H1 (cell line): ENCODE results near the gene CYTH1. TPM values are rescaled to one million over a fixed set of nuclear protein-coding genes. Genes with fewer than 3 reads are reported as not detected.

Source experiments
- CTCF ChIA-PET: fragments of 300-600 bp; sonication (Branson Sonifier 250); formaldehyde crosslinking; loops from one replicate; lab custom pipeline; 2021; ENCODE audit not compliant: partially characterized antibody; lab: Charles Lee
- POLR2A ChIA-PET: fragments of 300-600 bp; sonication (Branson Sonifier 250); formaldehyde crosslinking; loops from one replicate; lab custom pipeline; 2021; ENCODE audit warnings: inconsistent platforms; ENCODE audit not compliant: partially characterized antibody; lab: Charles Lee
- DNase-seq, 2 experiments: peaks; one replicate each; pipeline versions ENCODE4 v3.0.0 to v3.0.0-alpha.2; 2010 to 2022; ENCODE audit warnings: low spot score in 2 of 2, low read depth in 1 of 2, mixed read lengths in 1 of 2
- FAIRE-seq: peaks from 2 replicates; lab custom pipeline; 2011; peaks lifted over from hg19 to GRCh38; lab: Jason Lieb, UNC
- H2AFZ ChIP-seq: 2 replicates; pipeline ENCODE4 v1.8.1; 2012; ENCODE audit warnings: low read length, inconsistent platforms
- H2AK5ac ChIP-seq: 2 replicates; pipeline ENCODE4 v1.6.1; 2013; ENCODE audit warnings: low read depth, low read length
- H2BK120ac ChIP-seq: replicated peaks from 2 replicates; pipeline ENCODE3; 2013; ENCODE audit warnings: low read depth, low read length, inconsistent platforms
- H2BK12ac ChIP-seq: 2 replicates; pipeline ENCODE4 v1.6.1; 2013; ENCODE audit warnings: low read depth, low read length
- H2BK15ac ChIP-seq: 2 replicates; pipeline ENCODE4 v1.6.1; 2013; ENCODE audit warnings: low read length
- H2BK20ac ChIP-seq: 2 replicates; pipeline ENCODE4 v1.6.1; 2013; ENCODE audit warnings: low read length
- H2BK5ac ChIP-seq: 2 replicates; pipeline ENCODE4 v1.6.1; 2013; ENCODE audit warnings: low read depth, low read length
- H3K14ac ChIP-seq: 2 replicates; pipeline ENCODE4 v1.6.1; 2013; ENCODE audit warnings: inconsistent platforms; ENCODE audit not compliant: insufficient read length
- H3K18ac ChIP-seq: 2 replicates; pipeline ENCODE4 v1.6.1; 2013; ENCODE audit warnings: low read length; ENCODE audit errors: extremely low read depth
- H3K23ac ChIP-seq: 2 replicates; pipeline ENCODE4 v1.6.1; 2013; ENCODE audit warnings: inconsistent platforms; ENCODE audit not compliant: insufficient read length
- H3K23me2 ChIP-seq: 2 replicates; pipeline ENCODE4 v1.6.1; 2013; ENCODE audit warnings: low read depth, low read length
- H3K27ac ChIP-seq: 2 replicates; pipeline ENCODE4 v1.6.1; 2011; ENCODE audit warnings: low read depth, low read length, inconsistent platforms
- H3K27me3 ChIP-seq, 4 experiments: replicated peaks in 1 of 4; 1 replicate in 1 of 4; 2 replicates in 3 of 4; pipeline versions ENCODE4 v1.6.1 to v1.8.1; 2011 to 2013; ENCODE audit warnings: low read length in 3 of 4, mild to moderate bottlenecking in 3 of 4, inconsistent platforms in 2 of 4, mixed read lengths in 2 of 4, moderate library complexity in 1 of 4; ENCODE audit not compliant: control insufficient read depth in 3 of 4, insufficient read depth in 3 of 4; ENCODE audit errors: extremely low read depth in 1 of 4
- H3K36me3 ChIP-seq, 4 experiments: 2 replicates each; pipeline versions ENCODE4 v1.6.1 to v1.8.1; 2011 to 2013; ENCODE audit warnings: mild to moderate bottlenecking in 4 of 4, low read length in 3 of 4, moderate library complexity in 2 of 4, control low read depth in 1 of 4, inconsistent platforms in 1 of 4; ENCODE audit not compliant: insufficient read depth in 4 of 4, control insufficient read depth in 2 of 4
- H3K4ac ChIP-seq: replicated peaks from 2 replicates; pipeline ENCODE3; 2013; ENCODE audit warnings: low read length, low read depth, mixed read lengths, inconsistent platforms; ENCODE audit not compliant: insufficient read length
- H3K4me1 ChIP-seq, 4 experiments: replicated peaks in 1 of 4; 1 replicate in 1 of 4; 2 replicates in 3 of 4; pipeline versions ENCODE4 v1.6.1 to v1.8.1; 2011 to 2013; ENCODE audit warnings: low read length in 3 of 4, inconsistent platforms in 2 of 4, mixed read lengths in 1 of 4; ENCODE audit not compliant: insufficient read depth in 4 of 4, control insufficient read depth in 3 of 4
- H3K4me2 ChIP-seq, 2 experiments: 2 replicates each; pipeline versions ENCODE4 v1.6.1 to v1.8.1; 2011 to 2013; ENCODE audit warnings: low read depth in 2 of 2, low read length in 2 of 2, control low read depth in 1 of 2, inconsistent platforms in 1 of 2, mild to moderate bottlenecking in 1 of 2; ENCODE audit not compliant: insufficient read depth in 1 of 2
- H3K4me3 ChIP-seq, 4 experiments: fragments of 200-600, 300-600 bp in 1 of 4; sonication (generic), shearing (Covaris generic), sonication (Bioruptor Twin) in 1 of 4; 2 replicates each; pipeline versions ENCODE4 v1.5.1 to v1.8.1; 2011 to 2016; ENCODE audit warnings: low read length in 4 of 4, low read depth in 3 of 4, control low read depth in 2 of 4, inconsistent platforms in 2 of 4, mild to moderate bottlenecking in 2 of 4, mixed read lengths in 1 of 4, moderate library complexity in 1 of 4; ENCODE audit not compliant: insufficient read depth in 2 of 4; ENCODE audit errors: extremely low read depth in 1 of 4
- H3K56ac ChIP-seq: replicated peaks from 2 replicates; pipeline ENCODE3; 2013; ENCODE audit warnings: low read depth, mild to moderate bottlenecking, mixed read lengths, low read length, inconsistent platforms; ENCODE audit not compliant: insufficient read length
- H3K79me1 ChIP-seq: 2 replicates; pipeline ENCODE4 v1.6.1; 2013; ENCODE audit warnings: low read depth, low read length, control low read depth
- H3K79me2 ChIP-seq, 2 experiments: 2 replicates each; pipeline versions ENCODE4 v1.6.1 to v1.8.1; 2012 to 2013; ENCODE audit warnings: low read length in 2 of 2, mild to moderate bottlenecking in 2 of 2, inconsistent platforms in 1 of 2; ENCODE audit not compliant: insufficient read depth in 2 of 2, control insufficient read depth in 1 of 2
- H3K9ac ChIP-seq, 4 experiments: replicated peaks in 1 of 4; 1 replicate in 1 of 4; 2 replicates in 3 of 4; pipeline versions ENCODE4 v1.6.1 to v1.8.1; 2011 to 2013; ENCODE audit warnings: low read depth in 3 of 4, low read length in 3 of 4, control low read depth in 2 of 4, mild to moderate bottlenecking in 2 of 4, moderate library complexity in 2 of 4, inconsistent platforms in 1 of 4; ENCODE audit errors: extremely low read depth in 1 of 4
- H3K9me3 ChIP-seq, 2 experiments: 2 replicates each; pipeline versions ENCODE4 v1.6.1 to v1.8.1; 2012 to 2013; ENCODE audit warnings: mild to moderate bottlenecking in 2 of 2, moderate library complexity in 2 of 2, control low read depth in 1 of 2, inconsistent platforms in 1 of 2, low read depth in 1 of 2, low read length in 1 of 2, mixed read lengths in 1 of 2; ENCODE audit not compliant: insufficient read depth in 2 of 2
- H4K20me1 ChIP-seq, 2 experiments: replicated peaks in 1 of 2; 2 replicates each; pipeline versions ENCODE3 to v1.8.1; 2011 to 2013; ENCODE audit warnings: inconsistent platforms in 2 of 2, low read length in 2 of 2, mild to moderate bottlenecking in 1 of 2; ENCODE audit not compliant: insufficient read depth in 2 of 2, control insufficient read depth in 1 of 2
- H4K5ac ChIP-seq: 2 replicates; pipeline ENCODE4 v1.6.1; 2013; ENCODE audit warnings: low read length, low read depth, mixed read lengths, inconsistent platforms; ENCODE audit not compliant: insufficient read length
- H4K8ac ChIP-seq: 2 replicates; pipeline ENCODE4 v1.8.0; 2013; ENCODE audit warnings: mild to moderate bottlenecking, moderate library complexity, low read length, inconsistent platforms; ENCODE audit not compliant: insufficient read depth; ENCODE audit errors: extremely low read depth
- H4K91ac ChIP-seq: replicated peaks from 2 replicates; pipeline ENCODE3; 2013; ENCODE audit warnings: low read length, mixed read lengths, inconsistent platforms; ENCODE audit not compliant: insufficient read length
- NRF1 ChIP-seq: IDR thresholded peaks from 2 replicates; pipeline ENCODE4 v1.6.1; 2011; ENCODE audit warnings: mild to moderate bottlenecking, low read depth, low read length, improper control_type of control experiment
- PHF8 ChIP-seq: fragments of 200-600 bp; sonication (generic); conservative IDR thresholded peaks from 2 replicates; pipeline ENCODE4 v1.7.1; 2012; ENCODE audit warnings: low read depth, mild to moderate bottlenecking, inconsistent platforms, low read length, moderate library complexity
- WGBS, 2 experiments: shearing (Covaris generic) in 1 of 2; methylation state at CpG; one replicate each; pipeline versions ENCODE4 v1.1.6 to v1.1.7; 2013 to 2015; ENCODE audit warnings: low lambda C conversion rate in 2 of 2, mixed read lengths in 2 of 2, inconsistent platforms in 1 of 2, low coverage in 1 of 2, missing lambda C conversion rate in 1 of 2; ENCODE audit not compliant: insufficient replicate concordance in 2 of 2, insufficient coverage in 1 of 2, insufficient read length in 1 of 2; ENCODE audit errors: extremely low coverage in 1 of 2, missing lambda C conversion rate in 1 of 2; 5-methylcytosine and 5-hydroxymethylcytosine counted together
- polyA plus RNA-seq, 7 experiments: library from polyadenylated mRNA; depleted of rRNA in 3 of 7; stranded (reverse) in 5 of 7; unstranded in 2 of 7; fragments of >200 nt in 5 of 7; fragments of 200-250 nt in 2 of 7; gene quantifications; 1 replicate in 5 of 7; 2 replicates in 1 of 7; 4 replicates in 1 of 7; pipeline versions ENCODE4 v1.2.1 to v1.2.3, GENCODE V29; 2011 to 2013; ENCODE audit warnings: missing spikeins in 2 of 7, mixed read lengths in 2 of 7
- total RNA-seq: library from RNA; stranded (reverse); fragmentation: NEBNext Ultra II Directional; extraction: Animal tissue kit (Norgen Biotek cat#: 25700); gene quantifications from 2 replicates; pipeline ENCODE4 v1.2.1, GENCODE V29; 2021

The CYTH1 gene
- total and polyA plus RNA-seq, 2 of the 8 experiments (the other 6 are each of a cell fraction or from before 2014, with no cell fraction given), result 12.8 to 14.8 TPM

DNA sequence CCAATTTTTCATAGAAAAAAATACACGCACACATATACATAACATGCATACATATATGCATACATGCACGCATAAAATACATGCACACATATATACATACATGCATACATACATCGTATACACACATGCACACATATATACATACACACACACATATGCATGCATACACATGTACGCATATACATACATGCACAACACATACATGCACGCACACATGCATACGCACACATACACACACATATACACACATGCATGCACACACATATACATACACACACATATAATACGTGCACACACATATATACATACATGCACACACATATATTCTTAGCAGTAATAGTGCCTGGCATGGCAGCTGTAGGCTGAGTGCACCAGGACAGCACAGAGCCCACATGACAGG lies 33.6 kb upstream of the CYTH1 start:
- Histone ChIP-seq H3K4ac (no peak overlapping the region), H3K18ac (no peak overlapping the region), H3K56ac (no peak overlapping the region), H2AK5ac (no peak overlapping the region), H4K8ac (no peak overlapping the region), H2BK120ac (no peak overlapping the region), H3K23ac (no peak overlapping the region), H3K36me3 (peaks cover 47 to 89% (median 84%) of the 10 kb centered on the region in 4 experiments), H3K4me3 (no peak overlapping the region), H4K91ac (no peak overlapping the region), H3K27me3 (no peaks in the 10 kb centered on the region), H2AFZ (no peak overlapping the region), H4K20me1 (peaks cover 4 to 13% of the 10 kb centered on the region in 2 experiments), H2BK15ac (no peak overlapping the region), H3K27ac (no peak overlapping the region), H3K4me2 (no peak overlapping the region), H3K9me3 (no peaks in the 10 kb centered on the region), H2BK5ac (no peak overlapping the region), H3K79me2 (peaks cover 0 to 3% of the 10 kb centered on the region in 2 experiments; a peak in 1 of 4 replicates), H2BK12ac (no peak overlapping the region), H3K14ac (no peak overlapping the region), H3K4me1 (no peaks in the 10 kb centered on the region), H2BK20ac (no peak overlapping the region), H3K9ac (no peak overlapping the region), H3K79me1 (no peaks in the 10 kb centered on the region; the same call in none of the 2 replicates), H4K5ac (no peak overlapping the region), H3K23me2 (no peaks in the 10 kb centered on the region)
- ChIA-PET POLR2A (interaction anchor here (1.2 kb wide), 1 partner anchor 12 kb away, joined by 3 read pairs; no protein-coding TSS in a partner anchor), CTCF (no interaction called here)
- WGBS, 2 experiments, result 92% methylated on average over 7 of the region's 7 CpGs; no CpG with 5 or more reads in 1 of the 2 experiments
- no peak for DNase-seq
- FAIRE-seq, result no peak
- no peak for TF ChIP-seq PHF8
- no peak for TF ChIP-seq NRF1
